Upper lobe of left lung (tissue), 6 donors: ENCODE results near the gene TMEM242. TPM values are rescaled to one million over a fixed set of nuclear protein-coding genes. Genes with fewer than 3 reads are reported as not detected.

Experiments
- ATAC-seq, 2 donors: fragments of 200-7000 bp; cut with Tn5 transposase; one replicate each; pipeline ENCODE4 v1.9.1; 2022; ENCODE audit warnings: mild to moderate bottlenecking in 2 of 2, moderate library complexity in 2 of 2; ENCODE audit not compliant: low FRiP score in 2 of 2
- DNase-seq, 2 donors: peaks; one replicate each; pipeline ENCODE4 v3.0.0-alpha.2; 2019 to 2020
- H3K27ac ChIP-seq, 4 donors: fragments of 200-600 bp; sonication (generic); one replicate each; pipeline ENCODE4 v1.5.1; 2016 to 2019
- H3K27me3 ChIP-seq, 4 donors: fragments of 200-600 bp; sonication (generic); one replicate each; pipeline ENCODE4 v1.5.1; 2017 to 2019
- H3K36me3 ChIP-seq, 4 donors: fragments of 200-600 bp; sonication (generic); one replicate each; pipeline ENCODE4 v1.5.1; 2016 to 2019
- H3K4me1 ChIP-seq, 4 donors: fragments of 200-600 bp; sonication (generic); one replicate each; pipeline ENCODE4 v1.5.1; 2018 to 2019
- H3K4me3 ChIP-seq, 4 donors: fragments of 200-600 bp; sonication (generic); one replicate each; pipeline ENCODE4 v1.5.1; 2017 to 2019; ENCODE audit warnings: mild to moderate bottlenecking in 2 of 4, moderate library complexity in 1 of 4
- H3K9me3 ChIP-seq, 4 donors: fragments of 200-600 bp; sonication (generic); one replicate each; pipeline ENCODE4 v1.5.1; 2018 to 2019
- EP300 ChIP-seq, 4 donors: sonication (generic); formaldehyde crosslinking; IDR thresholded peaks; one replicate each; pipeline ENCODE4 v1.5.1; 2017; ENCODE audit warnings: antibody characterized with exemption in 4 of 4, control low read depth in 2 of 4
- POLR2A ChIP-seq, 4 donors: fragments of 450-650 bp; IDR thresholded peaks; one replicate each; pipeline ENCODE4 v1.5.1; 2016 to 2017; ENCODE audit warnings: antibody characterized with exemption in 4 of 4, mild to moderate bottlenecking in 2 of 4
- POLR2AphosphoS5 ChIP-seq, 2 donors: sonication (generic); formaldehyde crosslinking; IDR thresholded peaks; one replicate each; pipeline ENCODE4 v1.5.1; 2017; ENCODE audit warnings: antibody characterized with exemption in 2 of 2
- WGBS, 2 donors: methylation state at CpG; one replicate each; pipeline ENCODE4 v1.1.5; 2017 to 2018; 5-methylcytosine and 5-hydroxymethylcytosine counted together
- total RNA-seq, 6 donors: library from RNA; depleted of rRNA in 4 of 6; stranded (reverse); fragments of >200 nt in 4 of 6; gene quantifications; one replicate each; pipeline versions ENCODE4 v1.1.0 to v1.2.1, GENCODE V29; 2016 to 2021
- TF ChIP-seq, protein P1 (sequence below), 6 experiments: fragments of 450-650 bp in 4 of 6; fragments of 200-600 bp in 2 of 6; sonication (generic) in 2 of 6; IDR thresholded peaks; one replicate each; pipeline ENCODE4 v1.5.1; 2016 to 2019; ENCODE audit warnings: antibody characterized with exemption in 6 of 6
- donor health status: DM: no; HTN: no; CAD: no; lungs with moderate emphysema.
- donor health status: DM: no; HTN: yes; CAD: no; lungs with severe emphysema.

Gene TMEM242
- total RNA-seq, 6 donors from 2014 or later, result 2.1 to 10.8 (median 6.5) TPM

DNA sequence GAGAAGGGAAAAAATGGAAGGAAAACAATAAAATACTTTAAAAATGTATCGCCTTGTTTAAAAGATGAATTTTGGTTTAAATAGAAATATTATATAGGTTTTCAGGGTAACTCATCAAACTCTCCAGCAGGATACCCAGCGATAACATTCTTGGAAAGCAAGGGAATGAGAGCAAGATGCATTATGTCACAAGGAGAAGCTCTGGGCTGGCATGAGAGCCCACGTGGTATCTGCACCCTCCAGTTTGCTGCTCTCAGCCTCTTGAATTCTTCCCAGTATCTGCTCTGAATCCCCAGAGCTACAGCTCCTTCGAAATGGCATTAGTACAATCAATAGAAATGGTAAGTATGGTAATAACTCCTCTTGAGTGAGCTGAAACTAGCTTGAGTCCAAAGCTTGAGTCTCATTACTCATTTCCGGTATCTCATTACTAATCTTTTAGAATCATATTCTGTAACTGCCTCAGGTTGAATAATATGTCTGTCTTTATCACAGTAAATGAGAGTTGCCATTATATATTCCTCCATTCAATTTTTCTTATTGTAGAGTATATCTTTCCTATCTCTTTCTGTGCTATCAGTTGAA, 4.9 kb upstream of the TMEM242 start:
- WGBS, 2 donors, result 62% methylated on average over 5 of the region's 5 CpGs
- H3K27me3 ChIP-seq, result no peaks in the 10 kb centered on the region
- H3K27ac ChIP-seq, result no peak overlapping the region
- H3K36me3 ChIP-seq, result no peaks in the 10 kb centered on the region
- peaks cover 4 to 7% (median 5%) of the 10 kb centered on the region in 4 donors for H3K4me1 ChIP-seq
- DNase-seq (no peak), ATAC-seq (no peak)
- no peaks in the 10 kb centered on the region for H3K9me3 ChIP-seq
- H3K4me3 ChIP-seq, result no peak overlapping the region
- TF ChIP-seq, protein P1, sequence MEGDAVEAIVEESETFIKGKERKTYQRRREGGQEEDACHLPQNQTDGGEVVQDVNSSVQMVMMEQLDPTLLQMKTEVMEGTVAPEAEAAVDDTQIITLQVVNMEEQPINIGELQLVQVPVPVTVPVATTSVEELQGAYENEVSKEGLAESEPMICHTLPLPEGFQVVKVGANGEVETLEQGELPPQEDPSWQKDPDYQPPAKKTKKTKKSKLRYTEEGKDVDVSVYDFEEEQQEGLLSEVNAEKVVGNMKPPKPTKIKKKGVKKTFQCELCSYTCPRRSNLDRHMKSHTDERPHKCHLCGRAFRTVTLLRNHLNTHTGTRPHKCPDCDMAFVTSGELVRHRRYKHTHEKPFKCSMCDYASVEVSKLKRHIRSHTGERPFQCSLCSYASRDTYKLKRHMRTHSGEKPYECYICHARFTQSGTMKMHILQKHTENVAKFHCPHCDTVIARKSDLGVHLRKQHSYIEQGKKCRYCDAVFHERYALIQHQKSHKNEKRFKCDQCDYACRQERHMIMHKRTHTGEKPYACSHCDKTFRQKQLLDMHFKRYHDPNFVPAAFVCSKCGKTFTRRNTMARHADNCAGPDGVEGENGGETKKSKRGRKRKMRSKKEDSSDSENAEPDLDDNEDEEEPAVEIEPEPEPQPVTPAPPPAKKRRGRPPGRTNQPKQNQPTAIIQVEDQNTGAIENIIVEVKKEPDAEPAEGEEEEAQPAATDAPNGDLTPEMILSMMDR (IDR thresholded peaks at IDR 0.05), result no peak
- no peak for TF ChIP-seq POLR2A (IDR thresholded peaks at IDR 0.05)

DNA sequence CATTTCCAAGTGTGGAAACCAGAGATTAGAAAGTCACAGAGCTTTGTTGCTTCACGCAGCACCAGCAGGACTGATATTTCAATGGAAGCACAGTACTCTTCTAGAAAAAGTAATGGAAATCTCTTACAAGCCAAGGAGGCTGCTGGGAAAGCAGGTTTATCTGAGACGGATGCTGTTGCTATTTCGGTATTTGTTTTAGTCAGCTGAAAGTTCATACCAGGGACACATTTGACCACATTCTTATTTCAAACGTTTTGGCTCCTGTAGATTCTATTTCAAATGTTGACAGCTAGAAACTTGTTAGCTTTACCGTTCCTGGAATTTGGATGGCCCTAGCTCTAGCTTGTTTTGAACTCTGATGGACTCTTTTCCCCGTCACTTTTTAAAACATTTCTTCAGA, 3.7 kb upstream of the TMEM242 start:
- TF ChIP-seq POLR2A (IDR thresholded peaks at IDR 0.05) (no peak), POLR2AphosphoS5 (IDR thresholded peaks at IDR 0.05) (no peak), EP300 (IDR thresholded peaks at IDR 0.05) (no peak)
- TF ChIP-seq, protein P1 (IDR thresholded peaks at IDR 0.05), result no peak
- no peaks in the 10 kb centered on the region for H3K9me3 ChIP-seq
- H3K4me3 ChIP-seq, result no peak overlapping the region
- H3K4me1 ChIP-seq, result peaks cover 10 to 14% (median 12%) of the 10 kb centered on the region in 4 donors
- DNase-seq (no peak), ATAC-seq (no peak)
- no peak overlapping the region for H3K27ac ChIP-seq
- WGBS, 2 donors, result 17 to 33% methylated on average over 6 of the region's 6 CpGs
- H3K36me3 ChIP-seq, result no peaks in the 10 kb centered on the region
- no peaks in the 10 kb centered on the region for H3K27me3 ChIP-seq

DNA sequence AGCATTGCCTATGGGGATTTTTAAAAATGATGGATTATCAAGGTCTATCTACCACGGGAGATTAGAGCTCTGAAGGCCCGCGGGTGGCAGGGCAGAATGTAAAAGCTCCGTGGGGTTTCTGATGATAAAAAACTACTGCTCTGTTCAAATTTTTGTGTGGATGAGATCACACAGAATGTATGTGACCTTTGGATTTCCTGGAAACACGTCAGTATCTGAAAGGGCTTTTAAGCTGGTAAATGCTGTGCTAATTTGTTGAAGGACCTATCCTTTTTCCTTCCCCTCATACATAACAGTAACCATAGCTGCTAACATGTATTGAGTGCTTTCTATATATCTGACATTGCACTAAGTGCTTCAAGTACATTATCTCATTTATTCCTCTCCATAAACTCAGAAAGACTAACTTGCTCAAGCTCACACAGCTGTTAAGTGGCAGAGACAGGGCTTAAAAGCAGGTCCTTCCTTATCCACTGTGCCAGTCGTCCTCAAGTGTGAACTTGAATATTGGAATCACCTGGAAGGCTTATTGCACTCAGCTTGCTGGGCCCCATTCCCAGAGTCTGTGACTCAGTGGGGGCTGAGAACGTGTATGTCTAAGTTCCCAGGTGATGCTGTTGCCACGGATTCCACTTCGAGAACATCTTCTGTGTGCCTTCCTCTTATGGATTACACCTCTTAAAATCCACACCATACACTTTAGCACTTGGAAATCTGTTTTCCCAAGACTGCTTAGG, 1.9 kb upstream of the TMEM242 start:
- no peak for DNase-seq
- no peak overlapping the region for H3K27ac ChIP-seq
- no peaks in the 10 kb centered on the region for H3K27me3 ChIP-seq
- peaks cover 10 to 15% (median 14%) of the 10 kb centered on the region in 4 donors for H3K4me1 ChIP-seq
- ATAC-seq, result no peak
- TF ChIP-seq POLR2AphosphoS5 (IDR thresholded peaks at IDR 0.05) (no peak), POLR2A (IDR thresholded peaks at IDR 0.05) (no peak), EP300 (IDR thresholded peaks at IDR 0.05) (no peak)
- TF ChIP-seq, protein P1 (IDR thresholded peaks at IDR 0.05), result no peak
- 74 to 80% methylated on average over 9 of the region's 9 CpGs for WGBS, 2 donors
- no peak overlapping the region for H3K4me3 ChIP-seq
- no peaks in the 10 kb centered on the region for H3K9me3 ChIP-seq
- peaks cover 0 to 3% (median 0%) of the 10 kb centered on the region in 4 donors for H3K36me3 ChIP-seq

DNA sequence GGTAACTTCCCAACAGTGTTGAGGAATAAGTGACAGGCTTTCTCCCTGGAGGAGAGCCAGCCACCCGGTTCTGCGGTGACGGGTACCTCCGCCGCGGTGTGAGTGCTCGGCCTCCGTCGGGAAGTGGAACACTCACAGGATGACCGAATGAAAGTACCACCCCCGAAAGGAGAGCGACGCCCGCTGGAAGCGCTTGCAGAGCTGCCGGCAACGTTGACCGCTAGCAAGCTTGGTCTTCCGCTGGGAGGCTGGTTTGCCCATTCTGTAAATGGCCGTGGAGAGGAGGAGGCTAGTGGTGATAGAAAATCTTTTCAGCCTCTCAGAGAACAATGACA, 614 bp upstream of the TMEM242 start:
- peak; percentile 84 to 88 for ATAC-seq
- Histone ChIP-seq H3K4me1 (peaks cover 10 to 15% (median 14%) of the 10 kb centered on the region in 4 donors), H3K27ac (peak overlapping the region; percentile 91 to 93 (median 92)), H3K36me3 (peaks cover 0 to 10% (median under 1%) of the 10 kb centered on the region in 4 donors), H3K9me3 (no peaks in the 10 kb centered on the region), H3K4me3 (peak overlapping the region; percentile 56 to 84 (median 81)), H3K27me3 (no peaks in the 10 kb centered on the region)
- TF ChIP-seq EP300 (IDR thresholded peaks at IDR 0.05), result no peak
- TF ChIP-seq, protein P1 (IDR thresholded peaks at IDR 0.05), result no peak
- TF ChIP-seq POLR2AphosphoS5 (IDR thresholded peaks at IDR 0.05), result peak in 1 of 2 donors; percentile 46
- TF ChIP-seq POLR2A (IDR thresholded peaks at IDR 0.05), result no peak
- WGBS, 2 donors, result 0% methylated on average over 19 to 20 of the region's 20 CpGs
- peak; percentile 85 to 87 for DNase-seq
